NT2/D1 (cell line): ENCODE data around the gene NR2E1.

Source experiments
- SUZ12 ChIP-seq: IDR thresholded peaks from 2 replicates; pipeline ENCODE4 v1.6.1; 2011; ENCODE audit not compliant: insufficient read length, insufficient read depth; ENCODE audit errors: extremely low read depth
- YY1 ChIP-seq: IDR thresholded peaks from 2 replicates; pipeline ENCODE4 v1.6.1; 2011; ENCODE audit not compliant: insufficient read length, insufficient read depth
- ZNF274 ChIP-seq: IDR thresholded peaks from 2 replicates; pipeline ENCODE4 v1.6.1; 2011; ENCODE audit warnings: mild to moderate bottlenecking, low read depth, low read length

DNA sequence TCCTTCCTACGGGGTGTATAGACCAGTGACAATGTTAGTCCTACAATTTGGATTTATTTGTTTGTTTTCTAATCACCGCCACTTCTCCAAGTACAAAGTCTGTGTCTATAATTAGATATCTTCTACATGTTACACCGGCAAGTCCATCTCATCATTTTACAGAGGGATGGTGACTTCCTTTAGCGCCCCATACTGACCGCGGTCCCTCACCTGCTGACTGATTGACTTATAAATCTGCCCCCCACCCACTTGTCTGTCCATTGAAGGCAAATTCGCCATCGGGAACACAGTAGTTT, 8.9 kb upstream of the NR2E1 start:
- TF ChIP-seq YY1, result no peak
- no peak for TF ChIP-seq ZNF274
- no peak for TF ChIP-seq SUZ12
